Cortex of kidney (tissue), 1 donor: ENCODE measurements around the gene RHEB.

Experiments
- DNase-seq: peaks from one replicate; lab custom pipeline; 2025; lab: John Stamatoyannopoulos, UW

RHEB gene

GRCh38 chr7:151470711-151471110 lies 49.0 kb downstream of the RHEB start:
- DNase-seq = no peak

- DNase-seq = no peak
Observed at GRCh38 chr7:151469281-151469680, 50.4 kb downstream of the RHEB start.

- DNase-seq = no peak
Observed at GRCh38 chr7:151468217-151469018, 51.3 kb downstream of the RHEB start.

GRCh38 chr7:151465169-151465568 lies 54.5 kb downstream of the RHEB start:
- no peak for DNase-seq

- no peak for DNase-seq
Observed at GRCh38 chr7:151462306-151462779, 57.4 kb downstream of the RHEB start.

GRCh38 chr7:151461942-151462230 lies 57.8 kb downstream of the RHEB start:
- DNase-seq = no peak

GRCh38 chr7:151461096-151461941 lies 58.4 kb downstream of the RHEB start:
- DNase-seq = no peak

GRCh38 chr7:151460474-151460855 lies 59.2 kb downstream of the RHEB start:
- DNase-seq = no peak

GRCh38 chr7:151459726-151460473 lies 59.8 kb downstream of the RHEB start:
- DNase-seq = no peak

- no peak for DNase-seq
Observed at GRCh38 chr7:151457534-151457933, 62.2 kb downstream of the RHEB start.

GRCh38 chr7:151456782-151457181 lies 62.9 kb downstream of the RHEB start:
- no peak for DNase-seq

GRCh38 chr7:151456276-151456675 lies 63.4 kb downstream of the RHEB start:
- no peak for DNase-seq

- no peak for DNase-seq
Observed at GRCh38 chr7:151455690-151456089, 64.0 kb downstream of the RHEB start.

- DNase-seq = no peak
Observed at GRCh38 chr7:151454932-151455530, 64.7 kb downstream of the RHEB start.

GRCh38 chr7:151454305-151454704 lies 65.4 kb downstream of the RHEB start:
- DNase-seq = no peak

GRCh38 chr7:151453326-151453791 lies 66.3 kb downstream of the RHEB start:
- DNase-seq = no peak

GRCh38 chr7:151452680-151453325 lies 66.9 kb downstream of the RHEB start:
- no peak for DNase-seq

- DNase-seq = no peak
Observed at GRCh38 chr7:151451626-151452571, 67.8 kb downstream of the RHEB start.

GRCh38 chr7:151451156-151451555 lies 68.5 kb downstream of the RHEB start:
- DNase-seq = no peak

- DNase-seq = no peak
Observed at GRCh38 chr7:151449990-151450389, 69.7 kb downstream of the RHEB start.
